Measurements from ENCODE around the gene ANKRD44. TPM values are rescaled to one million over a fixed set of nuclear protein-coding genes. Genes with fewer than 3 reads are reported as not detected.

The ANKRD44 gene
- total RNA-seq, 4 donors from 2014 or later = 22.8 to 69.1 (median 37.5) TPM

DNA sequence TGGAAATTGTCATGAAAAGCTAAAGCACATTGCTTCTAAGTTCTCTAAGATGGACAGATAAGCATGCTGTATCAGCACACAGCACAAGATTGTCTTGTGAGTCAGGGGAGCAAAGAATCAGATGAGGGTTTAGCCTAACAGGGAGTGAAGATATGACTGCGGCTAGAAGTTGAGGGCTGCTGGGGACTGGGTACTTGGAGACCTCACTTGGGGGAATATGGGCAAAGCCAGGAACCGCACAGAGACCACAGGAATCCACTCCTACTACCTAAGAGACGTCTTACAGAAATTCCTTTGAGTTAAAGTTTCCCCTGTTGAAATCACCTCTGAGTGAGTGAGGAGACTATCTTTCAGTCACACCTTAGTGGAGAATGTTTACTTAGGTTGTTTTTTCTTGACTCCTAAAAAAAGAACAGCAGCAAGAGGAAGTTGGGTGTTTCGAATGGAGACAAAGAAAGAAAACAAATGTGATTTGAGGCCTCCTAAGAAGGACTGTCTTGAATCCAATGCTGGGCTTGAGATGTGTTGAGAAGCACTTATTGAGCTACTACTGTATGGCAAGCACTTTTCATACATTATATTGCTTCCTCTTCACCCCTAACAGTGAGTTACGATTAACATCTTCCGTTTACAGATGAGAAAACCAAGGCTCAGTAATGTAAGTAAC lies 100.7 kb downstream of the ANKRD44 start:
- TF ChIP-seq, protein P1, sequence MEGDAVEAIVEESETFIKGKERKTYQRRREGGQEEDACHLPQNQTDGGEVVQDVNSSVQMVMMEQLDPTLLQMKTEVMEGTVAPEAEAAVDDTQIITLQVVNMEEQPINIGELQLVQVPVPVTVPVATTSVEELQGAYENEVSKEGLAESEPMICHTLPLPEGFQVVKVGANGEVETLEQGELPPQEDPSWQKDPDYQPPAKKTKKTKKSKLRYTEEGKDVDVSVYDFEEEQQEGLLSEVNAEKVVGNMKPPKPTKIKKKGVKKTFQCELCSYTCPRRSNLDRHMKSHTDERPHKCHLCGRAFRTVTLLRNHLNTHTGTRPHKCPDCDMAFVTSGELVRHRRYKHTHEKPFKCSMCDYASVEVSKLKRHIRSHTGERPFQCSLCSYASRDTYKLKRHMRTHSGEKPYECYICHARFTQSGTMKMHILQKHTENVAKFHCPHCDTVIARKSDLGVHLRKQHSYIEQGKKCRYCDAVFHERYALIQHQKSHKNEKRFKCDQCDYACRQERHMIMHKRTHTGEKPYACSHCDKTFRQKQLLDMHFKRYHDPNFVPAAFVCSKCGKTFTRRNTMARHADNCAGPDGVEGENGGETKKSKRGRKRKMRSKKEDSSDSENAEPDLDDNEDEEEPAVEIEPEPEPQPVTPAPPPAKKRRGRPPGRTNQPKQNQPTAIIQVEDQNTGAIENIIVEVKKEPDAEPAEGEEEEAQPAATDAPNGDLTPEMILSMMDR (IDR thresholded peaks at IDR 0.05; ENCODE audit: low read depth) = no peak

GRCh38 chr2:197209246-197209645 lies 101.3 kb downstream of the ANKRD44 start:
- TF ChIP-seq, protein P1 (IDR thresholded peaks at IDR 0.05; ENCODE audit: low read depth) = no peak

GRCh38 chr2:197208841-197209240 lies 101.7 kb downstream of the ANKRD44 start:
- TF ChIP-seq, protein P1 (IDR thresholded peaks at IDR 0.05; ENCODE audit: low read depth) = no peak

DNA sequence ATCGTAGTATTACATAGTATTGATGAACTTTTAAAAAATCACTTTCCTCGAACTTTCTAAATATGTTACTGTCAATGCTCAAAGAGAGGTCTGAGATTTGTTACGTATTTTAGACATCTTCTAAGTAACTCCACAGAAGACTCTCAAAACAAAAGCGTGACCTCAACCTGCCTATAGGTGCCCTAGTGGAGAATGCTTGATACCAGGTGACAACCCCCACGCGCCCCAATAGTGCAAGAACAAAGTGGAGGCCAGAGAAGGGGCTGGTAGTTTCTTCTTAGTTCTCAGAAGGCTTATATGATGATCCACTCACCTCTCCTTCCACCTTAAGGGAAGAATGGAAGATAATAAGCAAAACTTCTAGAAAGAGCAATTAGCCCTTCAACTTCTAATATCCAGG lies 102.6 kb downstream of the ANKRD44 start:
- TF ChIP-seq, protein P1 (IDR thresholded peaks at IDR 0.05; ENCODE audit: low read depth) = no peak

- TF ChIP-seq, protein P1 (IDR thresholded peaks at IDR 0.05; ENCODE audit: low read depth) = no peak
These were observed 103.0 kb downstream of the ANKRD44 start for GRCh38 chr2:197207598-197207997.

DNA sequence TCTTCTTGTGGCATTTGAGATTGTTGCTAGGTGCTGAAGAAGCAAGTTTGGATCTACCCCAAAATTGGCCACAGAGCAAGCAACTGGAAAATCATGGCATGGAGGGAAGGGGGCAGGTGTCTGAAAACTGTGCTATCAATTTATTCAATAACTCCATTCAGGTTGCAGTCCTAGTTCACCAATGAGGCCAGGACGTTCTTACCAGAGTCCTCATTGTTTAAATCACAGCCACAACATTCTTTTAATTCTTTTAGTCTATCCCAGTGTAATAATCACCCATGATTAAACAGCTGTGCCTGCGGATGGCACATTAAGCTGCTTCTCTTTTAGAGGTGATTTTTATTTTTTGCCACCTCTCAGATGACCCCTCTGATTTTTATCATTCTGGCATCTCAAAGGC lies 103.5 kb downstream of the ANKRD44 start:
- TF ChIP-seq, protein P1 (IDR thresholded peaks at IDR 0.05; ENCODE audit: low read depth) = no peak

DNA sequence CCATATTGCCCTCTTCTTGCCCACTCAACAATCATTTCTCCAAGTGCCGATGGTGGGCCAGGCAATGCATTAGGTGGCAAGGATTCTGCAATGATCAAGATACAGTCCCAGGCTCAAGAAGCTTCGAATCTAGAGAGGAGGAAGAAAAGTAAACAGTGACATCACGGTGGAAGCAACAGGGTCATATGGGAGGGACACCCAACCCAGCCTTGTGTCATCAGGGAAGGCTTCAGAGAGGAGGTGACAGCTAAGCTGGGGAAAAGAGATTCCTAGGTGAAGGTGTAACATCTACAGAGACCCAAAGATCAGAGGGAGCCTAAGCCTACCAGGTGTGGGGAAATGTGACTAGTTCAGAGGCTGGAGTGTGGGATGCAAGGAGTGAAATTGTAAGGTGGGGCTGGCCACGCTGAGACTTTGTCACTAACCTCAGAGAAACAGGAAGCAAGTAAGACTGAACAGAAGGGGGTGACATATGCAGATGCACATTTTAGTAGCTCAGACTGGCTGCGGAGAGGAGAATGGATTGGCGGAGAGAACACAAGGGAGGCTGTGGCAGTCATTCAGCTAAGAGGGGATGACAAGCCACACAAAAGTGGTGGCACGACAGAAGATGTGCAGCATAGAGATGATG lies 104.9 kb downstream of the ANKRD44 start:
- TF ChIP-seq, protein P1 (IDR thresholded peaks at IDR 0.05; ENCODE audit: low read depth) = no peak
